HG02973 (cell line): Measurements from ENCODE around the gene ADAMTS15.

Experiments used
- ATAC-seq: cut with Tn5 transposase; IDR thresholded peaks from one replicate; pipeline ENCODE4 v1.9.1; 2021; ENCODE audit warnings: moderate library complexity; ENCODE audit not compliant: unreplicated experiment

The ADAMTS15 gene

DNA sequence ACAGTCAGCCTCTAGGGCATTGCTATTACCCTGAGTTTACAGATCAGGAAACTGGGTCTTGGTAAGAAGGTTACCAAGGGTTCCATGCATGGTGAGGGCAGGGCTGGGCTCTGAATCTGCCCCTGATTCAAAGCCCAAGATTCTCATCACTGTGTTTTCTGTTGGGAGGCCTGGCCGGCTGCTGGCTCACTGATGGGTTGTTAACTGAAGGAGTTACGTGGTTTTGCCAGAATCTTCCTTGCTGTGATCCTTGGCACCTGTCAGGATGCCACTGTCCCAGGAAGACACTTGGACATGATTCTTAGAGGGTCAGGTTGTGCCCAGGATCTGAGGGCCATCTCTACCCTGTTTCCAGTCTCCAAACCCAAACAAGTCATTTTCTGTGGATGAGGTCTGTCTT is 61.5 kb downstream of the ADAMTS15 start:
- no peak for ATAC-seq

DNA sequence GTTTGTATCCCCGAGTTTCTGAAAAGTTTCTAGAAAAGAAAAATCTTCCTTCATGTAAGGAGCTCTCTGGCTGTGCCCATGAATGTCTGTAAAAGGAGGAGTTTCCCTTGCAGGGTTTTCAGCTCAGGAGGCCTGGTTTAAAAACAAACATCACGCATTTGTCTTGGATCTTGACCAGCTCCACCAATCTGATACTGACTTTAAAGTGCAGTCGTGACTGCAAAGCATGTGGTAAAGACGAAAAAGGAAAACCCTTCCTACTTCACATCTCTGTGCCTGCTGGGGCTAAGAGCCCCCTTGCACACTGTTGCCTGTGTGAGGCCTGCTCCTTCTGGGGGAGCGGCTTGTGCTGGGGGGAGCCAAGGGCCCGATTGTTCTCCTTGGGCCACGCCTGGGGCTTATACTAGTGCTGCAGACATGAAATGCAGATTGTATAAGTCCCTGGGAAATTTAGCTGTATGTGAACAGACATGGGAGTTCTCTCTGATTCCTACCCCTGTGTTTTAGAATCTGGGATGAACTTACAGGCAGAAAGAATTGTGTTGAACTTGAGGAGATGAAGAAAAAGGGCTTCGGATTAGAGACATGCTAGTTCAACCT is 62.1 kb downstream of the ADAMTS15 start:
- no peak for ATAC-seq

GRCh38 chr11:130511765-130512164 is 63.3 kb downstream of the ADAMTS15 start:
- ATAC-seq = no peak

DNA sequence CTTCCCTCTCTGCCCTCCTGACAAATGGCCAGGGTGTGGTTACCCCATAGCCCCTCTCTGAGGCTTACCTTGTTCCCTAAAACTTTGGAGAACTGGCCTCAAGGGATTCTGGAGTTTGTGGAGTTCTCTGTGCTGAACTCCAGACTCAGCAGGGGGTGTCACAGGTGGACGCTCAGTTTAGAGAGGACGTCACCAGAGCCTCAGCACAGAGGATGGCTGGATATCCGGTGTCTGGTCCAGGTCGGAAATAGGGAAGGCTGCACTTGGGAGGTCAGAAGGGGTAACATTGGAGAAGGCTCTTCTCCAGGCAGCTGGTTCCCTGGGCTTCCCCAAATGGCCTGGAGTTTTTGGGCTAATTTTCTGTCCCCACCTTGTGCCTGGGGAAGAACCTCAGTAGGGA is 64.2 kb downstream of the ADAMTS15 start:
- ATAC-seq = no peak

- no peak for ATAC-seq
Observed at GRCh38 chr11:130513132-130513531, 64.7 kb downstream of the ADAMTS15 start.

GRCh38 chr11:130514316-130514715 is 65.9 kb downstream of the ADAMTS15 start:
- no peak for ATAC-seq

DNA sequence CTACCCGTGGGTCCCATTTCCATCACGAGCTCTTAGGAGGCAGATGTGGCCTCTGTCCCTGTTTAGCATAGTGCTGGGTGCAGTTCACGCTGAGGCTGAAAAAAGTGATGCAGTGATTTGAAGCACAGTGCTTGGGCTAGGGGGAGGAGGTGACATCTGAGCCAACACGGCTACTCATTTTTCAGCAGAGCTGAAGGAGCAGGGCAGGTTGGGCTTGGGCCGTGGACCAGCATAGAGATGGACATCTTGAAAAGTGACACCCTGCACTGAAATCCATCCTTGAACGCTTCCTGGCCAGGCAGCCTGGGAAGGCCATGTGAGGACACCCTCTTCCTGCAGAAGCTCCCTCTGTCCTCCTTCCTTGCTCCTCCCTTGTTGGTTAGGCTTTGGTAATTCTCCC is 66.4 kb downstream of the ADAMTS15 start:
- no peak for ATAC-seq

DNA sequence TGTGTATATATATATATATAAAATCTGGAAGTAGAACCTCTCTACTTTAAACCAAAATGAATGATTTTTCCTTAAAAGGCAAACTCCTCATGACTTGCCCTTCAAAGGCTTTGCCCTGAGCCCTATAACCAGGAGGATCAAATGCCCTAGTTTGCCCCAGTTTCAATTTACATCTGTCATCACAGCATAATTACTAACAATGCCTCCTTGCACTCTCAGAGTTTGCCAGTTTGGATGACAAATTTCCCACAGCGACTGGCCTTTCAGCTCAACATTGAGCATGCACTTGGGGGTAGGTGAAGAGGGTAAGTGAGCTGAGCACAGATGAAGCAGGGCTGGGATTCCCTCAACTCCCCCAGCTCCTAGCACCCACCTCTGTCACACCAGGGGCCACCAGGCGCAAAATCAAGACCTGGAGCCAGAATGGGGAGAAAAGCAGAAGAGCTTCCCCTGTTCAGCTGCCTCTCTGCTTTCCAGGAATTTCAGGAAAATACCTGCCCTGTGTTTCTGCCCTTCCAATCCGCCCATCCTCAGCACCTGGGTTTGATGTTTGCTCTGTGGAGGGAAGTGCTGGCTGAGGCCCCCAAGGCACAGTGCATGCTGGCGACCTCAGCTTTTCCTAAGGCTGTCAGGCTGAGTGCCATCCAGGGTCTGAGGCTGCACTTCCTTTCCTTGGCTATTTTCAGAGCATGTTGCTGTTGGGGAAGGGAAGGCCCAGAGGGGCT is 67.5 kb downstream of the ADAMTS15 start:
- no peak for ATAC-seq

DNA sequence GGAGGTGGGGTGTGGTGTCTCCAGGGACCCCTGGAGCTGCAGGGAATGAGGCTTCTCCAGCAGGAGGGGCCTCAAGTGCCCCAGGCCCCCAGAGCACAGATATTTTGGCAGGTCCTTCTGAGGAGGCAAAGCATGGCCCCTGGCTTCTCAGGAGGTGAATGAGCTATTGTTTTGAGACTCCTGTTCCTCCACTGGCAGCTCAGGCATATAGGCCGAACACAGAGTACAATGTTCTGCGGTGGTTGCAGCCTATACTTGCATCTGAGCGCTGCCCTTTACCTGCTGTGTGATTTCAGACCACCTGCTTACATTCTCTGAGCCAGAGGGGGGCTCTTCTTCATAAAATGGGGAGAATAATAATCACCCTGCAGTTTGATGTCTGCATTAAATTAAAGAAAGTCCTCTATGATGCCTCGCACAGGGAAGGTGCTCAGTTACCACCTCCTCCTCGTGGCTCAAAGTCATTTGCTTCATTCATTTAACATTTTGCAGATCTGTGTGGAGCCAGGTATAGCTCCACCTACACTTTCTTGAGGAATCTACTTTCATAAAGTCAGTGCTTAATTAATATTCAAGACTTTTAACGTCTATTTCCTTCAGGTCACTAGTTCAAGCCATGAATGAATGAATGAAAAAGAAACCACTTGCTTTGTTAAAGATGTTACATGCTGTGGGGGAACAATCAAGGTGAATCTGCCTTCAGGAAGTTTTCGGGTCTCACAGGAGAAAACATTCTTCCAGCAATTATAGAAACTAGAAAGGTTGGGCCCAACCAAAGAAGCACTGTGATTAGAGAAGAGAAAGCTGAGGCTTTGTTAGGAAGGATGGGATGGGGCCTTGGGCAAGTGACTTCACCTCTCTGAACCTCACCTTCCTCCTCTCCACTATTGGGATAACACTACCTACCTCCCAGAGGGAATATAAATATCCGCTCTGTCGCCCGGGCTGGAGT is 68.4 kb downstream of the ADAMTS15 start:
- no peak for ATAC-seq

- ATAC-seq = no peak
Observed at GRCh38 chr11:130518164-130518680, 69.8 kb downstream of the ADAMTS15 start.

GRCh38 chr11:130519128-130519932 is 70.9 kb downstream of the ADAMTS15 start:
- ATAC-seq = no peak

DNA sequence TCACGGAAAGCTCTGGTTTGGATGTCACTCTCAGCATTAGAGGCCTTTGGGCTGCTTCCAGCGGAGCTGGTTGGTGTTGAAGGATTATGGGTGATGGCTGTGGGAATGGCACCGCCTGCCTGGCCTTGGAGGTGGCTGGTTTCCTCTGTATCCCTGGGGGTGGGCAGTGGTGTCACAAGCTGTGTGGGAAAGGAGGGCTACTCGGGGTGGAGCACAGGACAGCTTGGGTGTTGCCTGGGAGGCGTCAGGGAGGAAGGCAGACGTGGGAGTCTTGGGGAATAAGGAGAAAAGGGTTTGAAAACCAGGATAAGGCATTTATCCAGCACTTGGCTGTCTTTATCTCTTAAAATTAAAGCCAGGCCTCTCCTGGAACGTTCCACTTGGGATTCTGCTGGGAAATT is 71.8 kb downstream of the ADAMTS15 start:
- ATAC-seq = no peak

DNA sequence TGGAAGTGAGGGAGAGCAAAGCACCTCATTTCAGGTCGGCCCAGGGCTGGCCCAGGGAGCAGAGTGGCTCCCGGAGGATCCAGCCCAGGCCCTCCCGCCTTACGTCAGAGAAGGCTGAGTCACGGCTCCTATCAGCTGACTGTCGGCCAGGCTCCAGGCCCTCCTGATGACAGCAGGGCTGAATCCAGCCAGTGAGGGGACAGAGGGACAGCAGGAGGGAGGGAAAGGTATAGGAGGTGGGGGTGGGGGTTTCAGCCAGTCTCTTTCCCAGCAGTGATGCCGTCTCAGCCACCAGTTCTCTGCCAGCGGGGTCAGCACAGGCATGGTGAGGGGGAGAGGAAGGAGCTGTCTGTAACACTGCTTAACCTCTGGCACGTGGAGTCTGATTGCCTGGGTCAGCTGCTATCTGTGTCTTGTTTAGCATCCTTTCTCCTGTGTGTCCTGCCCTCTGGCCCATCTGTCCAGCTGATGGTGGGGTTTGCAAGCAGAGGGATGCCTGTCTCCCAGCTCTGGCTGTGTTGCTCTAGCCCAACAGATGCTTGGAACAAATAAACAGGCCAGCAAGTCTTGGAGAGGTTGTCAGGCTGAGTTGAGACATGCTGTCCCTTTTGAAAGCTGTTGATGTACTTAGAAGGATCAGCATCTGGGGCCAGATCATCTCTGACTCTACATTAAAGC is 74.0 kb downstream of the ADAMTS15 start:
- no peak for ATAC-seq

- no peak for ATAC-seq
Observed at GRCh38 chr11:130523166-130523565, 74.7 kb downstream of the ADAMTS15 start.

DNA sequence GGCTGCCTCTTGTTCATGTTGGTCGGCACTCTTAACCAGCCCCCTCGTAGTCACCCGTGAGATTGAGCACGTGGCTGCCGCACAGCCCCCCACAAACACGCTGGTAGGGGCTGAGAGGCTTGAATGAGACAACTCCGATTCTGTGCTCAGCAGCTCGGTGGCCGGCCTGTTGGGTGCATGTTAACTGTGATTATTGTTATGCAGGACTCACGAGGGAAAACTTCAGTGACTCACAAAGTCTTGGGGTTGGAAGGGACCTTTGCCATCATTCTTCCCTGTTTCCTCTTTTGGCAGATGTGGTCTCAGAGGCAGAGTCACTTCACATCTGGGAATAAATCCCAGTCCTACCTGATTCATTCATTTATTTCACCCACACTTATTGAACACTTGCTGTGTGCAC is 75.2 kb downstream of the ADAMTS15 start:
- ATAC-seq = no peak

DNA sequence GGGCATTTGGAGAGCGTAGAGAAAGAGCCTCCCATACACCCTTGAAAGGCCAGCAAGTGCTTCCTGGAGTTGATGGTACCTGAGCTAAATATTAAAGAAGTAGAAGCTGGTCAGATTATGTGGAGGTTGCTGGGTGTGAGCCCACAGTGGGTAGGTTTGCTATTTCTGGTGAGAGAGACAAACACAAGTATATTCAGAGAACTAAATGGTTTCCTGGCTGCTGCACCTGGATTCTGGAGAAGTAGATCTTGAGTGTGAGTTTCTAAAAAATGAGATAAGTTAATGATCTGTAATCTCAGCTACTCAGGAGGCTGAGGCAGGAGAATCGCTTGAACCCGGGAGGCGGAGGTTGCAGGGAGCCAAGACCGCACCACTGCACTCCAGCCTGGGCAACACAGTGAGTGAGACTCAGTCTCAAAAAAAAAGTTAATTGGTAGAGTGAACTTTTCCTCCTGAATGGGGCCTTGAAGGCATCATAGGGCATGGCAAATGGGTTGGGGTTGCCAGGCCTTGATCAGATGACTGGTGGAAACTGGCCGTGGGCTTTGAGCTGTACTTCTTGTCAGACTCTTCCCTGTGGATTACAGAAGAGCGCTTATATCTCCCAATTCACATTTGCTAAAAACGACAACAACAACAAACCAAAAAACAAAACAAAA is 75.8 kb downstream of the ADAMTS15 start:
- no peak for ATAC-seq

DNA sequence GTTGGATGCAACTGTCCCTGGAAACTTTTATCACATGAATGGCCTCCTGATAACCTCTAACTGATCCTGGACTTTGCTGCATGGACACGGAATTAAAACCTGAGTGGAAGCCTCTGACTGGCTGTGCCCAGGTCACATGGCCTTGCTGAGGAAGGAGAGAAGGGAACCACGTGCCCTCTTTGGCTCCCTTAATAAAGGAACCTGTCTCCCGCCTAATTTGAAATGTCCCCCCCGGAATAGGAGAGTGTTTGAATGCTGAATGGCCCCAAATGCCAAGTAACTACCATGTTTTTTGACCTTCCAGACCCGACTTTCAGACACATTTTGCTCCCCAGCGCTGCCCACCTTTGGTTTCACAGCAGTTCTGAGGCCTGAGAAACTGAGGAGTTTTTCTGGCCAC is 76.9 kb downstream of the ADAMTS15 start:
- no peak for ATAC-seq
